GM12878 (cell line): Measurements from ENCODE around the gene SEC14L1. TPM values are rescaled to one million over a fixed set of nuclear protein-coding genes. Genes with fewer than 3 reads are reported as not detected.

Experiments
- ATAC-seq: fragments of 200-7000 bp; cut with Tn5 transposase; 3 replicates; pipeline ENCODE4 v1.9.1; 2020; ENCODE audit warnings: mild to moderate bottlenecking, moderate library complexity
- BruUV-seq: library from RNA; stranded (reverse); fragments of 400-500 nt; replicated peaks from 2 replicates; lab custom pipeline; 2021; lab: Mats Ljungman, UMichigan
- CTCF ChIA-PET: fragments of 300-600 bp; sonication (Branson Sonifier 250); formaldehyde crosslinking; extraction: SDS; loops from one replicate; lab custom pipeline; 2021; ENCODE audit warnings: inconsistent platforms; lab: Yijun Ruan, JAX
- POLR2A ChIA-PET: fragments of 350-600 bp; formaldehyde crosslinking; extraction: SDS; loops from one replicate; lab custom pipeline; 2021; ENCODE audit warnings: inconsistent platforms; lab: Charles Lee
- RAD21 ChIA-PET: fragments of 300-600 bp; sonication (Branson Sonifier 250); formaldehyde crosslinking; loops from one replicate; lab custom pipeline; 2023; ENCODE audit warnings: antibody characterized with exemption; ENCODE audit not compliant: unreplicated experiment; lab: Charles Lee
- SMC1A ChIA-PET: fragments of 300-600 bp; sonication (Branson Sonifier 250); formaldehyde crosslinking; loops from one replicate; lab custom pipeline; 2023; ENCODE audit not compliant: unreplicated experiment, uncharacterized antibody; lab: Charles Lee
- DNase-seq: peaks from one replicate; pipeline ENCODE4 v3.0.0-alpha.2; 2011; ENCODE audit warnings: low read depth, low spot score
- FAIRE-seq: peaks from 3 replicates; lab custom pipeline; 2011; peaks lifted over from hg19 to GRCh38; lab: Jason Lieb, UNC
- H2AFZ ChIP-seq: 2 replicates; pipeline ENCODE4 v1.6.0; 2011; ENCODE audit warnings: low read depth, low read length, control low read depth; ENCODE audit not compliant: control insufficient read depth
- H3K27ac ChIP-seq: 2 replicates; pipeline ENCODE4 v1.5.1; 2011; ENCODE audit warnings: control low read depth; ENCODE audit not compliant: control insufficient read depth, insufficient read depth
- H3K27me3 ChIP-seq, 2 experiments: replicated peaks in 1 of 2; 2 replicates each; pipeline versions ENCODE4 v1.6.0 to v1.6.1; 2011; ENCODE audit warnings: low read length in 1 of 2; ENCODE audit not compliant: control insufficient read depth in 2 of 2, insufficient read depth in 2 of 2
- H3K36me3 ChIP-seq, 2 experiments: 2 replicates each; pipeline ENCODE4 v1.5.1; 2011; ENCODE audit warnings: low read length in 1 of 2; ENCODE audit not compliant: control insufficient read depth in 2 of 2, insufficient read depth in 2 of 2
- H3K4me1 ChIP-seq: 2 replicates; pipeline ENCODE4 v1.6.1; 2011; ENCODE audit warnings: mild to moderate bottlenecking, low read length, moderate library complexity, mixed read lengths; ENCODE audit not compliant: control insufficient read depth, insufficient read depth
- H3K4me2 ChIP-seq: 2 replicates; pipeline ENCODE4 v1.6.0; 2011; ENCODE audit warnings: control low read depth; ENCODE audit not compliant: control insufficient read depth, insufficient read depth
- H3K4me3 ChIP-seq: fragments of 200-600 bp; sonication (generic); 2 replicates; pipeline ENCODE4 v1.5.1; 2016
- H3K79me2 ChIP-seq: 2 replicates; pipeline ENCODE4 v1.6.0; 2011; ENCODE audit warnings: low read length; ENCODE audit not compliant: control insufficient read depth, insufficient read depth
- H3K9ac ChIP-seq: 2 replicates; pipeline ENCODE4 v1.8.0; 2011; ENCODE audit warnings: low read length, control low read depth, mixed read lengths; ENCODE audit not compliant: control insufficient read depth, insufficient read depth
- H3K9me3 ChIP-seq: replicated peaks from 3 replicates; pipeline ENCODE4 v1.5.1; 2011; ENCODE audit warnings: mild to moderate bottlenecking, low read length; ENCODE audit not compliant: control insufficient read depth, insufficient read depth
- H4K20me1 ChIP-seq: 2 replicates; pipeline ENCODE4 v1.6.0; 2011; ENCODE audit not compliant: control insufficient read depth, insufficient read depth
- BHLHE40 ChIP-seq, 2 experiments: fragments of 450-650 bp in 1 of 2; IDR thresholded peaks; 2 replicates each; pipeline ENCODE4 v1.6.1; 2011 to 2017; ENCODE audit warnings: low read depth in 2 of 2, borderline replicate concordance in 1 of 2, improper control_type of control experiment in 1 of 2, low read length in 1 of 2, mild to moderate bottlenecking in 1 of 2
- EP300 ChIP-seq, 2 experiments: fragments of 150-350 bp in 1 of 2; IDR thresholded peaks; 2 replicates each; pipeline ENCODE4 v1.6.1; 2011 to 2012; ENCODE audit warnings: low read depth in 2 of 2, low read length in 2 of 2, borderline replicate concordance in 1 of 2, improper control_type of control experiment in 1 of 2, inconsistent platforms in 1 of 2; ENCODE audit not compliant: control insufficient read depth in 1 of 2
- EZH2 ChIP-seq: IDR thresholded peaks from 2 replicates; pipeline ENCODE4 v1.6.1; 2012; ENCODE audit warnings: low read depth, mild to moderate bottlenecking, control low read depth, inconsistent platforms, low read length, borderline replicate concordance; ENCODE audit not compliant: control insufficient read depth
- FOXK2 ChIP-seq: fragments of 450-650 bp; IDR thresholded peaks from 2 replicates; pipeline ENCODE4 v1.6.1; 2017; ENCODE audit warnings: mild to moderate bottlenecking, moderate library complexity
- IKZF1 ChIP-seq: fragments of 450-650 bp; conservative IDR thresholded peaks from 2 replicates; pipeline ENCODE4 v1.6.1; 2017; ENCODE audit warnings: antibody characterized with exemption, mild to moderate bottlenecking
- IKZF2 ChIP-seq, 2 experiments: fragments of 450-650 bp; IDR thresholded peaks; 2 replicates each; pipeline ENCODE4 v1.6.1; 2017; ENCODE audit warnings: mild to moderate bottlenecking in 2 of 2, moderate library complexity in 2 of 2
- JUND ChIP-seq: IDR thresholded peaks from 2 replicates; pipeline ENCODE4 v1.6.1; 2012; ENCODE audit warnings: low read depth, mild to moderate bottlenecking, low read length, improper control_type of control experiment, moderate library complexity
- MEF2B ChIP-seq: fragments of 450-650 bp; IDR thresholded peaks from 2 replicates; pipeline ENCODE4 v1.6.1; 2018; ENCODE audit warnings: mild to moderate bottlenecking, moderate library complexity; ENCODE audit not compliant: partially characterized antibody, poor library complexity, severe bottlenecking
- MYB ChIP-seq: fragments of 150-350 bp; IDR thresholded peaks from 2 replicates; pipeline ENCODE4 v1.6.1; 2014; ENCODE audit warnings: mild to moderate bottlenecking, low read depth, low read length, borderline replicate concordance
- PAX5 ChIP-seq: IDR thresholded peaks from 2 replicates; pipeline ENCODE4 v1.6.1; 2011; ENCODE audit warnings: low read depth, low read length, borderline replicate concordance
- POLR2AphosphoS5 ChIP-seq: IDR thresholded peaks from 2 replicates; pipeline ENCODE4 v1.6.1; 2011; ENCODE audit warnings: mild to moderate bottlenecking, low read length, inconsistent platforms
- RAD51 ChIP-seq: fragments of 450-650 bp; IDR thresholded peaks from 2 replicates; pipeline ENCODE4 v1.6.1; 2016; ENCODE audit warnings: moderate library complexity, mild to moderate bottlenecking, inconsistent platforms
- RUNX3 ChIP-seq: IDR thresholded peaks from 2 replicates; pipeline ENCODE4 v1.6.1; 2012; ENCODE audit warnings: low read length, inconsistent platforms
- ZNF24 ChIP-seq: fragments of 450-650 bp; IDR thresholded peaks from 2 replicates; pipeline ENCODE4 v1.6.1; 2017; ENCODE audit warnings: antibody characterized with exemption, mild to moderate bottlenecking
- WGBS: methylation state at CpG from one replicate; pipeline ENCODE4 v1.1.6; 2016; ENCODE audit warnings: low lambda C conversion rate; ENCODE audit not compliant: insufficient replicate concordance, insufficient coverage; ENCODE audit errors: missing lambda C conversion rate; 5-methylcytosine and 5-hydroxymethylcytosine counted together
- in situ Hi-C: fragments of 300-500 bp; cut with MboI; formaldehyde crosslinking; loops from 9 replicates; pipeline ENCODE4 v1.14.3; 2018; ENCODE audit warnings: mixed read lengths
- intact Hi-C: fragments of 100-400 bp; cut with micrococcal nuclease; formaldehyde crosslinking; loops from one replicate; pipeline ENCODE4 v1.14.2; 2022; ENCODE audit not compliant: unreplicated experiment
- polyA plus RNA-seq, 11 experiments: library from polyadenylated mRNA; depleted of rRNA in 4 of 11; unstranded in 6 of 11; stranded (reverse) in 5 of 11; fragments of >200 nt; fragmentation: Nextera tagmentation in 4 of 11; fragmentation: Illumina TruSeq in 1 of 11; extraction: Ambion mirVana in 4 of 11; extraction: Trizol in 1 of 11; gene quantifications; 1 replicate in 1 of 11; 2 replicates in 10 of 11; pipeline versions ENCODE4 v1.2.1 to v1.2.3, GENCODE V29; 2011 to 2016; ENCODE audit warnings: inconsistent platforms in 2 of 11, missing spikeins in 2 of 11, low read depth in 1 of 11
- total RNA-seq, 4 experiments: library from RNA; depleted of rRNA in 3 of 4; stranded (reverse); fragments of >200 nt in 3 of 4; fragmentation: Illumina TruSeq in 1 of 4; extraction: Trizol in 1 of 4; gene quantifications; 2 replicates each; pipeline versions ENCODE4 v1.2.1 to v1.2.3, GENCODE V29; 2013 to 2021
- TF ChIP-seq, protein P1 (sequence below): fragments of 450-650 bp; IDR thresholded peaks from 2 replicates; pipeline ENCODE4 v1.6.1; 2017; ENCODE audit warnings: low read depth, mild to moderate bottlenecking, moderate library complexity
- TF ChIP-seq, protein P2 (sequence below): fragments of 450-650 bp; IDR thresholded peaks from 2 replicates; pipeline ENCODE4 v1.6.1; 2017; ENCODE audit warnings: mild to moderate bottlenecking, low read depth, inconsistent platforms; ENCODE audit not compliant: poor library complexity, severe bottlenecking

The SEC14L1 gene
- total and polyA plus RNA-seq, 10 of the 15 experiments (the other 5 are each of a cell fraction or from before 2014, with no cell fraction given) = 6.3 to 66.1 (median 33.5) TPM

DNA sequence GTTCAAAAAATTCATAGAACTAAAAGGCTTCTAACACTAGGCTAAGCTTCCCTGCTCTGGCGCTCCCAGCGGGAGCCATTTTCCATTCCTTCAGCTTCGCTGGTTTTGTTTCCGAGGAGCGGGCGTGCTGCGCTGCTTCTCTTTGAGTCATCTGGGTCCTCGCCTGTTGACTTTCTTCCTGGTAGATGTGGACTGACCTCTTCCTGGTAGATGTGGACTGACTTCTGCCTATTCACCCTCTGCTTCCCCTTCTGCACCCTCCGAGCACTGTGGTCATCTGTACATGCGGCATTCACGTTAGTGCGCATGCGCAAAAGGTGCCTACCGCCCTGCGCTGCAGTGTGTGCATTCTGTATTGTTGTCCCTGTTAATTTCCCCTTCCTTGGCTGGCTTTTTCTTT lies 40.8 kb upstream of the SEC14L1 start (continued):
- TF ChIP-seq EZH2 = no peak

DNA sequence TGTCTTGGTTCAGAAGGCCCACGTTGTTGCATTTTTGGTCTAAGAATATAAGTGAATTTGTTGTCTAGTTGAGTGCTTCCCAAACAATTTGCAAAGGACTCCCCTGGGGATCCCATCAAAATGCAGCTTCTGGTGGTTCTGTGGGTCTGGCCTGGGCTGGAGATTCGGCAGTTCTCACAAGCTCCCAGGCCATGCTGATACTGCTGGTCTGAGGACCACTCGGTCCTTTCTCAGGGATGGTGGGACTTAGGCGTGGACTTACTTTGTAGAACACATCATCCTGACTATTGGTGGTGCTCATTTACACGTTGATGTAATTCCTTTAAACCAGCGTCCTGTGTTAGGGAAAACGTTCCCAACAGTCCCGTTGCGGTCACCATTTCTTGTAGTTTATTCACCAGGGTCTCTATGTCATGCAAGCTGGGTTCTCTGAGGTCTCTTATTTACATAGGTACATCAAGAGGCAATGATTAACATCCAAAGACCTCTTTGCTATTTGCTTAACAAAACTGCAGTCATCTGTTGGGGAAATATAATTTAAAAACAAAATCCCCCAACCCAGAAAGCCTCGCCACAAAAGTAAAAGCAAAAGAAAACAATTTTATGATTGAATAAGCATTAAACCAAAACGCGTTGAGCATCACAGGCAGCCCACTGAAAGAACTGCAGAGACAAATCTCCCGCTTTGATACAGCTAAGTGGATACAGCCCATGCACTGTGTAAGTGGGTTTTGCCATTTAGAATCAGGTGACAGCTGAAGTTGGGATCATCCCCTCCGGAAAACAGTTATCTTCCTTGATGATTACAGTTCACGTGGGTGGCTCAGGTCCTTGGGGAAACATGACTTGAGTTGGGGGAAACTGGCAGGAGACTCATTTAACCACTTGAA lies 39.0 kb upstream of the SEC14L1 start:
- peak overlapping the region; percentile 51 for H2AFZ ChIP-seq
- FAIRE-seq (no peak), DNase-seq (no peak), ATAC-seq (peak; percentile 54)
- no peak overlapping the region; the same call in 1 of the 2 replicates for H3K4me3 ChIP-seq
- no peaks in the 10 kb centered on the region for H3K9me3 ChIP-seq
- ChIA-PET POLR2A (interaction anchor here (0.6 to 1.9 kb wide), 5 partner anchors 17 to 315 kb away, joined by 3 to 6 read pairs (median 4); no protein-coding TSS in a partner anchor), CTCF (interaction anchor here (0.6 to 2.4 kb wide), 6 partner anchors 8 to 374 kb away, joined by 3 to 9 read pairs (median 4); no protein-coding TSS in a partner anchor), RAD21 (interaction anchor here (0.9 to 1.8 kb wide), 7 partner anchors 11 to 146 kb away, joined by 3 to 6 read pairs (median 5); partner anchors contain the start of gene SEC14L1), SMC1A (interaction anchor here (0.6 to 2.2 kb wide), 8 partner anchors 9 to 111 kb away, joined by 3 to 9 read pairs (median 6); partner anchors contain the start of gene SEC14L1)
- H3K4me1 ChIP-seq = peaks cover 22% of the 10 kb centered on the region
- no peaks in the 10 kb centered on the region for H3K27me3 ChIP-seq
- H3K36me3 ChIP-seq = peaks cover 2 to 9% of the 10 kb centered on the region in 2 experiments
- peak overlapping the region; percentile 57 for H3K27ac ChIP-seq
- 17% methylated on average over 15 of the region's 15 CpGs for WGBS
- no peaks in the 10 kb centered on the region for H3K79me2 ChIP-seq
- intact Hi-C loops (no loop called here), in situ Hi-C loops (no loop called here)
- no peaks in the 10 kb centered on the region for H4K20me1 ChIP-seq
- TF ChIP-seq, protein P1, sequence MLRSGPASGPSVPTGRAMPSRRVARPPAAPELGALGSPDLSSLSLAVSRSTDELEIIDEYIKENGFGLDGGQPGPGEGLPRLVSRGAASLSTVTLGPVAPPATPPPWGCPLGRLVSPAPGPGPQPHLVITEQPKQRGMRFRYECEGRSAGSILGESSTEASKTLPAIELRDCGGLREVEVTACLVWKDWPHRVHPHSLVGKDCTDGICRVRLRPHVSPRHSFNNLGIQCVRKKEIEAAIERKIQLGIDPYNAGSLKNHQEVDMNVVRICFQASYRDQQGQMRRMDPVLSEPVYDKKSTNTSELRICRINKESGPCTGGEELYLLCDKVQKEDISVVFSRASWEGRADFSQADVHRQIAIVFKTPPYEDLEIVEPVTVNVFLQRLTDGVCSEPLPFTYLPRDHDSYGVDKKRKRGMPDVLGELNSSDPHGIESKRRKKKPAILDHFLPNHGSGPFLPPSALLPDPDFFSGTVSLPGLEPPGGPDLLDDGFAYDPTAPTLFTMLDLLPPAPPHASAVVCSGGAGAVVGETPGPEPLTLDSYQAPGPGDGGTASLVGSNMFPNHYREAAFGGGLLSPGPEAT = peak; percentile 37; the same call in 1 of the 2 replicates
- TF ChIP-seq PAX5 (0 out of 2 replicates have a peak, but pooled peaks have one; percentile 38), FOXK2 (peak; percentile 5; the same call in 1 of the 2 replicates), EP300 (IDR thresholded peaks at IDR 0.05; ENCODE audit: borderline replicate concordance in 1 of 2, control insufficient read depth in 1 of 2, low read depth in 2 of 2, low read length in 2 of 2) (peak in 1 of 2 experiments; percentile 17; a peak in 1 of 4 replicates), RUNX3 (peak; percentile 49), ZNF24 (no peak), POLR2AphosphoS5 (no peak), MEF2B (peak; percentile 39), BHLHE40 (IDR thresholded peaks at IDR 0.05; ENCODE audit: borderline replicate concordance in 1 of 2, low read depth in 2 of 2, low read length in 1 of 2) (peak in 1 of 2 experiments; percentile 36; a peak in 1 of 4 replicates), IKZF1 (0 out of 2 replicates have a peak, but pooled peaks have one; percentile 21), MYB (no peak), RAD51 (0 out of 2 replicates have a peak, but pooled peaks have one; percentile 28), IKZF2 (IDR thresholded peaks at IDR 0.05) (0 out of 4 replicates have a peak, but pooled peaks of 1 of the 2 experiments have one; percentile 22), JUND (no peak)
- TF ChIP-seq, protein P2, sequence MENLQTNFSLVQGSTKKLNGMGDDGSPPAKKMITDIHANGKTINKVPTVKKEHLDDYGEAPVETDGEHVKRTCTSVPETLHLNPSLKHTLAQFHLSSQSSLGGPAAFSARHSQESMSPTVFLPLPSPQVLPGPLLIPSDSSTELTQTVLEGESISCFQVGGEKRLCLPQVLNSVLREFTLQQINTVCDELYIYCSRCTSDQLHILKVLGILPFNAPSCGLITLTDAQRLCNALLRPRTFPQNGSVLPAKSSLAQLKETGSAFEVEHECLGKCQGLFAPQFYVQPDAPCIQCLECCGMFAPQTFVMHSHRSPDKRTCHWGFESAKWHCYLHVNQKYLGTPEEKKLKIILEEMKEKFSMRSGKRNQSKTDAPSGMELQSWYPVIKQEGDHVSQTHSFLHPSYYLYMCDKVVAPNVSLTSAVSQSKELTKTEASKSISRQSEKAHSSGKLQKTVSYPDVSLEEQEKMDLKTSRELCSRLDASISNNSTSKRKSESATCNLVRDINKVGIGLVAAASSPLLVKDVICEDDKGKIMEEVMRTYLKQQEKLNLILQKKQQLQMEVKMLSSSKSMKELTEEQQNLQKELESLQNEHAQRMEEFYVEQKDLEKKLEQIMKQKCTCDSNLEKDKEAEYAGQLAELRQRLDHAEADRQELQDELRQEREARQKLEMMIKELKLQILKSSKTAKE = peak; percentile 45
- no TSS peak for BruUV-seq
- peak overlapping the region; percentile 70 for H3K4me2 ChIP-seq
- no peak overlapping the region for H3K9ac ChIP-seq
